GM19467 (cell line): Measurements from ENCODE around the gene MDM2.
"Not testable (repeated sequence)": the region's sequence is repeated elsewhere in the genome, so short reads cannot be mapped to it uniquely, and the experiment has no call there.

Experiments used
- ATAC-seq: cut with Tn5 transposase; IDR thresholded peaks from one replicate; pipeline ENCODE4 v1.9.1; 2021; ENCODE audit warnings: mild to moderate bottlenecking, moderate library complexity; ENCODE audit not compliant: unreplicated experiment

MDM2 gene

DNA sequence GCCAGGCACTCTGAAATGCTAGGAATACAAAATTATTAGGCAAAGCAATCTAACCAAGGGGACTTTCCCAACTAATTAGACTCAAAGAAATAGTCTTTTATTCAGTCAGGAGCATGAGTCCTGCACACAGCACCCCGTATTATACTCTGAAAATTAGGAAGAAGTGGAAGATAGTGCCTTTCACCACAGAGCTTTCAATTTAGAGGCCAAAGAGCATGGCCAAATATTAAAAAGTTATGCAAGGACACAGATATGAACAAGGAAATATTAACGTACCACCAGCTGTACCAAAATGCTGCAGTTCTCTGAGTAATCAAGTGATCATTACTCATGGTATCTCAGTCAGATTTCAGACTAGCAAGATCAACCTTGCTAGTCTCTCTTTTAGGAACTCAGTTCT lies 22.6 kb upstream of the MDM2 start:
- no peak for ATAC-seq

DNA sequence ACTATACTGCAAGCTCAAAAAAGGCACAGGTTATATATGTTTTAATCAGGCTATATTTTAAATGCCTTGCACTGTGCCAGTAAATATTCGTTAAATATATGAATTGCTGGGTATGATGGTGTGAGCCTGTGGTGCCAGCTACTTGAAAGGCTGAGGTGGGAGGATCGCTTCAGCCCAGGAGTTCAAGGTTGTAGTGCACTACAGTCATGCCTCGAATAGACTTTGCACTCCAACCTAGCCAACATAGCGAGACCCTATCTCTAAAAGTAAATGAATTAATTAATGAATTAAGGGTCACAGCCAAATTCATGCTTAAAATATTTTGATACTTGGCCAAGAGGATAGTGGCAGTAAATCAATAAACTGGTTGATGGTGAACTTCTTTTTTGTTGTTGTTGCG lies 22.2 kb upstream of the MDM2 start:
- no peak for ATAC-seq

DNA sequence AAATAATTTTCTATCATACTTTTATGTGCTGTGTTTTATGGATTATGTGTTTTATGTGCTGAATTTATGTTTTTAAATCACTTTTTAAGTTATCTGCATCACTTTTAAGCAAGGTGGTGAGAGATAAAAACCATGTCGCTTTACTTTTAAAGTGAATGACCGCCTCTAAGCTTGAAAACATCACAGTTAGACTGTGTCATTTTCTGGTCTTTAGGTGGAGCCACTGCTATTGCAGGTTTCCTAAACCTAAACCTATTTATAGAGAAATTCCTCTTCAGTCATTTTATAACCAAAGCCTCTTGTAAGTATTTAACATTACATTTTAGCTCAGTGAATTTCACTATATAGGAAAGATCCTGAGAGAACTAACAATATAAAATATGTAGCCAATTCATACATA lies 21.0 kb upstream of the MDM2 start:
- ATAC-seq: no peak

DNA sequence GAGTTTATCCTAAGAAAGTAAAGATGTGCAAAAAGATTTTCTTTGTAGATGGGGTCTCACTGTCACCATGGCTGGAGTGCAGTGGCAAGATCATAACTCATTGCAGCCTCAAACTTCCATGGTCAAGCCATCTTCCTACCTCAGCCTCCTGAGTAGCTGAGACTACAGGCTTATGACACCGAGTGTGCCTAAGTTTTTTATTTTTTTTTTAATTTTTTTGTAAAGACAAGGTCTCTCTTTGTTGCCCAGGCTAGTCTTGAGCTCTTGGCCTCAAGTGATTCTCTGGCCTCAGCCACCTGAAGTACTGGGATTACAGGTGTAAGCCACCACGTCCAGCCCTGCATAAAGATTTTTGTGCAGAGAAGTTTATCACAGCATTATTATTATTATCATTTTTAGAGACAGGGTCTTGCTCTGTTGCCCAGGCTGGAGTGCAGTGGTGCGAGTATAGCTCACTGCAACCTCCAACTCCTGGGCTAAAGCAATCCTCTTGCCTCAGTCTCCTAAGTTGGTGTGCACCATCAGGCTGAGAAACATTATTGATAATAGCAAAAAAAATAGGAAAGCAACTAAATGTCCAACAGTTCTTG lies 19.3 kb upstream of the MDM2 start:
- ATAC-seq: no peak

DNA sequence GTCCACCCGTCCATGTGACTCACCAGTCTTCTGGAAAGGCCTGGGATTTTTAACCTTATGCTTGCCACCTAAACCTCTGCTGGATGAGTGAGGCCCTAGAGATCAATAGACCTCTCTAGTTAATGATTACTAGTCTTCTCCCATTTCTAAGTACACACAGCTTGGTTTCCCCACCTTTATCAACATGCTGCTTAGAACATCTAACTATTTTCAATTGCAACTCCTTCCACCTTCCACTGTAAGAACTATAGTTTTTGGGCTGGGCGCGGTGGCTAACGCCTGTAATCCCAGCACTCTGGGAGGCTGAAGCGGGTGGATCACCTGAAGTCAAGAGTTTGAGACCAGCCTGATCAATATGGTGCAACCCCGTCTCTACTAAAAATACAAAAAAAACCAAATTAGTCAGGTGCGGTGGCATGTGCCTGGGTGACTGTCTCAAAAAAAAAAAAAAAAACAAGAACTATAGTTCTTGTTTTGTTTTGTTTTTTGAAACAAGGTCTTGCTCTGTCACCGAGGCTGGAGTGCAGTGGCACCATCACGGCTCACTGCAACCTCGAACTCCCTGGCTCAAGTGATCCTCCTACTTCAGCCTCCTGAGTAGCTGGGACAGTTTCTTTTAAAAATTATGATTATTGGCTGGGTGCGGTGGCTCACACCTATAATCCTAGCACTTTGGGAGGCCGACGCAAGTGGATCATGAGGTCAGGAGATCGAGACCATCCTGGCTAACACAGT lies 18.7 kb upstream of the MDM2 start:
- ATAC-seq: no peak

DNA sequence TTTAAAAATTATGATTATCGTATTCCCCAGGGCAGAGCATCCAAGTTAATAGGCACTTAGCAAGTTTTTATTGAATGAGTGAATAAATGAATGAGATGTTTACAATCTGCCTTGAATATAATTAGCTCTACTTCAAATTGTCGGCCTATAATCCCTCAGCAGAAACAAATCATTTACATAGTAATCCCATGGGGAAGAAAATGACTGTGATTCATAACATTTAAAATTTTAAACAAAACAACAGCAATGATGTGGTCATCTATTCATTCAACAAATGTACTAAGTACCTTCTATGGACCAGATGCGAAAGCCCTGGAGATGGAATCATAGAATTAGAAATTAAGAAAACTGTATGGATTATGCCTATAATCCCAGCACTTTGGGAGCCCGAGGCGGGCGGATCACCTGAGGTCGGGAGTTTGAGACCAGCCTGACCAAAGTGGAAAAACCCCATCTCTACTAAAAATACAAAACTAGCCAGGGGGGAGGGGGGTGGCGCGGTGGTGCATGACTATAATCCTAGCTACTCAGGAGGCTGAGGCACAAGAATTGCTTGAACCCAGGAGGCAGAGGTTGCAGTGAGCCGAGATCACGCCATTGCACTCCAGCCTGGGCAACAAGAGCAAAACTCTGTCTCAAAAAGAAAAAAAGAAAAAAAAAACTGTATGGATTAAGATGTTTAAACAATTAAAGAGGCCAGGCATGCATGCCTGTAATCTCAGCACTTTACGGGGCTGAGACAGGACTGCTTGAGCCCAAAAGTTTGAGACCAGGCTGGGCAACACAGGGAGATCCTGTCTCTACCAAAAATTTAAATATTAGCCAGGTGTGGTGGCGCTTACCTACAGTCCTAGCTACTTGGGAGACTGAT lies 17.7 kb upstream of the MDM2 start:
- ATAC-seq: no peak

DNA sequence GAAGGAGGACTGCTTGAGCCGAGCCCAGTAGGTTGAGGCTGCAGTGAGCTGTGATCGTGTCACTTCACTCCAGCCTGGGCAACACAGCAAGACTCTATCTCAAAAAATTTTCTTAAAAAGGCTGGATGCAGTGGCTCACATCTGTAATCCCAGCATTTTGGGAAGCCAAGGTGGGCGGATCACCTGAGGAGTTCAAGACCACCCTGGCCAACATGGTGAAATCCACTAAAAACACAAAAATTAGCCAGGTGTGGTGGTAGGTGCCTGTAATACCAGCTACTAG lies 17.1 kb upstream of the MDM2 start:
- no peak for ATAC-seq

DNA sequence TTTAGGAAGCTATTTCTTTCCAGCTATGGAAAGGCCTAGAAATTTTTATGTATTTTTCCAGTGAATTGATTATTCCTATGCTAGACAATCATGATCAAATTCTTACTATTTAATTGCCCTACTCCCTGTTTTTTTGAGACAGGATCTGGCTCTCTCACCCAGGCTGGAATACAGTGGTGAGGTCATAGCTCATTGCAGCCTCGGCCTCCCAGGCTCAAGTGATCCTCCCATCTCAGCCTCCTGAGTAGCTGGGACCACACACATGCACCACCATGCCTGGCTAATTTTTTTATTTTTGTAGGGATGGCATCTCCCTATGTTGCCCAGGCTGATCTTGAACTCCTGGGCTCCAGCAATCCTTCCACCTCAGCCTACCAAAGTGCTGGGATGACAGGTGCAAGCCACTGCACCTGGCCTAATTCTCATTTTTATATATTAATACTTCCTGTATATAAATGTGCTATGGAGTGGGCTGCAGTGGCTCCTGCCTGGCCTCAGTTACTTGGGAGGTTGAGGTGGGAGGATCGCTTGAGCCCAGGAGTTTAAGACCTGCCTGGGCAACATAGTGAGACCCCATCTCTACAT lies 16.0 kb upstream of the MDM2 start:
- ATAC-seq: no peak

DNA sequence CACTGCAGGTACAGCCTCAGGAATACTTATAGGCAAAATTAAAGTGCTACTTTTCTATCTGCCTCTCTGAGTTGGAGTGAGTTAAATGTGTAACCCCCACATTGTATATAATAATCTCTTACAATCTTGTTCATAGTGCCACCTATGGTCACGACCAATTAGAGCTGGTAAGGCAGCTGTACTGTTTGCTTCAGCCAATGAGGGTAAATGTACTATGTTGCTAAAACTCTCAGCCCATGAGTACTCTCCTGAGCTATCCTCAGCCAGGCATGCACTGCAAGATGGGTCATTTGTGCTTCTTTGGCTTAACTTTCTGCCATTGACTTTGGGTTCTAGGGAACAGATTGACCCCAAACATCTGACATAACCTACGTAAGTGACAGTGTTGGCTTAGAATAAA lies 15.0 kb upstream of the MDM2 start:
- peak; percentile 93 for ATAC-seq

DNA sequence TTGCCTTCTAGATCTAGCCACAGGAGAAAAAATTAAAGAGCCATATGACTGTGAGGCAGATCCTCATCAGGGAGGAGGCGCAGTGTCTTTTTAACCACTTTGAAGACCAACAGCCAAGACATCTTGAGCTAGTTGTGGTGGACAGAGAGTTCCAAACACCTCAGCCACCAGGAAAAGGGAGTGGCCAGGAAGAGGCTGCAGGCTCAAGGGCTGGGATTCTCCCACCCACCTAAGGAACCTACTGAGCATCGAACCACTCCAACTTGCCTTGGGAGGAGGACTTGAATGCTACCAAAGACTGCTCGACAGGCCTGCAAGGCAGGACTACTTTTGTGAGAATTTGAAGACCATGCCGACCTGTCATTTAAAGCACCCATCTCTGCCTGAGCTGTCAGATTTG lies 14.5 kb upstream of the MDM2 start:
- ATAC-seq: no peak

DNA sequence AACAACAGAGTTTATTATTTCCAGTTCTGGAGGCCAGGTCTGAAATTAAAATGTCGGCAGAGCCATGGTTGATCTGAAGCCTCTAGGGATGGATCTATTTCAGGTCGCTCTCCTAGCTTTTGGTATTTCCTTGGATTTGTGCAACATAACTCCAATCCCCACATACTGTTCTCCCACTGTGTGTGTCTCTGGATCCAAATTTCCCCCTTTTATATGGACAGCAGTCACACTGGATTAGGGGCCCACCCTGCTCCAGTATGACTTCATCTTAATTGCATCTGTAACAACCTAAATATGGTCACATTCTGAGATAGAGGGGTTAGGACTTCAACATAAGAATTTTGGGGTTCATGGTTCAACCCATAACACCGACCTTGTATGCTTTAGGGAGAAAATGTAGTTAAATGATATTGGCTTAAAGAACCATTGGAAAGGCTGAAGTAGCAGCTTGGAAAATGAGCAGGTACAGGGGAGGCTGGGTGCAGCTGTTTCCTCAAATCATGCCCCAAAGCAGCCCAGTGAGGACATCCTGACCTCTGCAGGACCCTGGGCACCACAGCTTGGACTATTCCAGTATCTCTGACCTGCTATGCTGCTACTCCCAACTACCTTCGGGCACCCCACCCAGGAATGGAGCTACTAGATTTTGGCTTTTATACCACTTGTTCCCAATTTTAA lies 13.9 kb upstream of the MDM2 start:
- no peak for ATAC-seq

DNA sequence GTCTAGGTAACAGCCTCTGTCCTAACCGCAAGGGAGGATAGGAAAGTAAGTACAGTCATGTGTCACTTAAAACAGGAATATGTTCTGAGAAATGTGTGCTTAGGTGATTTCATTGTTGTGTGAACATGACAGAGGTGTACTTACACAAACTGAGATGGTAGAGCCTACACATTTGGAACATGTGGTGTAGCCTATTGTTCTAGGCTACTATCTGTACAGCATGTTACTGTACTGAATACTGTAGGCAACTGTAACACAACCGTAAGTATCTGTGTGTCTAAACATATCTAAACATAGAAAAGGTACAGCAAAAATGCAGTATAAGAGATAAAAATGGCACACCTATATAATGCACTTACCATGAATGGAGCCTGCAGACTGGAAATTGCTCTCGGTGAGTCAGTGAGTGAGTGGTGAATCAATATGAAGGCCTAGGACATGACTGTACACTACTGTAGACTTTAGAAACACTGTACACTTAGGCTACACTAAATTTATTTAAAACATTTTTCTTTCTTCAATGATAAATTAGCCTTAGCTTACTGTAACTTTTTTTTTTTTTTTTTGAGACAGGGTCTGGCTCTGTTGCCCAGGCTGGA lies 13.2 kb upstream of the MDM2 start:
- ATAC-seq: no peak

DNA sequence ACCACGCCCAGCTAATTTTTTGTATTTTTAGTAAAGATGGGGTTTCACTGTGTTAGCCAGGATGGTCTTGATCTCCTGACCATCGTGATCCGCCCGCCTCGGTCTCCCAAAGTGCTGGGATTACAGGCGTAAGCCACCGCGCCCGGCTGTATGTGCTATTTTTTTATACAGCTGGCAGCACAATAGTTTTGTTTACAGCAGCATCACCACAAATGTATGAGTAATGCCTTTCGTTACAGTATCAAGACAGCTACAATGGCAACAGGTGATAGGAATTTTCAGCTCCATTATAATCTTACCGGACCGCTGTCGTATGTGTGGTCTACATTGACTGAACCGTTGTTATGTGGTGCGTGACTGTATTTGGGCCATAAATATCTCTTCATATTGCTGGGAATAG lies 11.6 kb upstream of the MDM2 start:
- no peak for ATAC-seq

DNA sequence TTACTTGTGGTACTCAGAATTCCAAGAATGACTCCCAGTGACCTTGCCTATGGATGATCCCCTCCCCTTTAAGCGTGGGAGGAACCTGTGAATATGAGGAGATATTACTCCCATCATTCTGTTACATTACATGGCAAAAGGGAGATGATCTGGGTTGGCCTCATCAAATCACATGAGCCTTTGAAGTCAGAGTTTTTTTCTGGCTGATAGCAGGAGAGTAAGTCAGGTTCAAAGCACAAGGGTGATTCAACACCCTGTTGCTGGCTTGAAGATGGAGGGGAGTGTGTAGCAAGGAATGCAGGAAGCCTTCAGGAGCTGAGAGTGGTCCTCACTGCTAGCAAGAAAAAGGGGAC lies 9.1 kb upstream of the MDM2 start:
- no peak for ATAC-seq

DNA sequence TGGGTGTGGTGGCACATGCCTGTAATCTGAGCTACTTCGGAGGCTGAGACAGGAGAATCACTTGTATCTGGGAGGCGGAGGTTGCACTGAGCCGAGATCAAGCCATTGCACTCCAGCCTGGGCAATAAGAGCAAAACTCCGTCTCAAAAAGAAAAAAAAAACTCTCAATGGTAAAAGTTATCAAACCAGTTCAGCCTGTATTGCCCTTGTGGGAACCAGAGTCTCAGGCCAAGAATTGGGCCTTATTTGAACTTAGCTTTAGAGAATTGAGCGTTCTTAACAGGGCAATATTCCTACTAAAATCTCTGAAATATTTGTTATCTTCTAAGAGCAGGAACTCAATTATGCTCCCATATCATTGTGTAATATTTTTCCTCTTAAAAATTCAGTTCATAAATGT lies 7.7 kb upstream of the MDM2 start:
- ATAC-seq: no peak

DNA sequence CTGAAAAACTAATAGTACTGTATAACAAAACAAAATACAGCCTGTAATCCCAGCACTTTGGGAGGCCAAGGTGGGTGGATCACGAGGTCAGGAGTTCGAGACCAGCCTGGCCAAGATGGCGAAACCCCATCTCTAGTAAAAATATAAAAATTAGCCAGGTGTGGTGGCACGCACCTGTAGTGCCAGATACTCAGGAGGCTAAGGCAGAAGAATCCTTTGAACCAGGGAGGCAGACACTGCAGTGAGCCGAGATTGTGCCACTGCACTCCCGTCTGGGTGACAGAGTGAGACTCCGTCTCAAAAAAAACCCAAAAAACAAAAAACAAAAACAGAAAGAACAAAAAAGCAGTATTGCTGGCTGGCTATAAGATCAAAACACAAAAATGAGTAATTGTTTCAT lies 6.9 kb upstream of the MDM2 start:
- ATAC-seq: not testable (repeated sequence)

DNA sequence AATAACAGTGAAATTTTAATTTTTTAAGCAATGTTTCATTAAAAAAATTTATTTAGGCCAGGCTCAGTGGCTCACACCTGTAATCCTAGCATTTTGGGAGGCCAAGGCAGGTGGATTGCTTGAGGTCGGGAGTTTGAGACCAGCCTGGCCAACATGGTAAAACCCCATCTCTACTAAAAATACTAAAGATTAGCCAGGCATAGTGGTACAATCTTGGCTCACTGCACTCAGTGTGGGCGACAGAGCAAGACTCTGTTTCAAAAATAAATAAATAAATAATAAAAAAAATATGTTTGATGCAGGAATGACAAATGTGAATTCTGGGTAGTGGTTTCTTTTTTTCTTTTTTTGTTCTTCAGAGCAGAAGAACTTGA lies 5.6 kb upstream of the MDM2 start:
- not testable (repeated sequence) for ATAC-seq

DNA sequence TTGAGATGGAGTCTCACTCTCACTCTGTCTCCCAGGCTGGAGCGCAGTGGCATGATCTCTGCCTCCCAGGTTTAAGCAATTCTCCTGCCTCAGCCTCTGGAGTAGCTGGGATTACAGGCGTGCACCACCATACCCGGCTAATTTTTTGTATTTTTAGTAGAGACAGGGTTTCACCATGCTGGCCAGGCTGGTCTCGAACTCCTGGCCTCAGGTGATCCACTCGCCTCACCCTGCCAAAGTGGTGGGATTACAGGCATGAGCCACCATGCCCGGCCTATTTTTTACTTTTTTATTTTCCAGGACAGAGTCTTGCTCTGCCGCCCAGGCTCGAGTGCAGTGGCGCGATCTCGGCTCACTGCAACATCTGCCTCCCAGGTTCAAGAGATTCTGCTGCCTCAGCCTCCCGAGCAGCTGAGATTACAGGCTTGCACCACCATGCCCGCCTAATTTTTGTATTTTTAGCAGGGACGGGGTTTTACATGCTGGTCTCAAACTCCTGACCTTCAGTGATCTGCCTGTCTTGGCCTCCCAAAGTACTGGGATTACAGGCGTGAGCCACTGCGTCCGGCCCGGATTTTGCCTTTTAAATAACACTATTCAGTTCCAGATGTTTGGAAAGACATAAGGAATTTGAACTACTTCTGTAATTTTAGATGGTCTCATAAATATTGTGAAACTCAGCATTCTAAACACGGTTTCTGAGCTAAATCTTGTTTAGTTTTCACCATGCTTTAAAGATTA lies 4.9 kb upstream of the MDM2 start:
- ATAC-seq: not testable (repeated sequence)

DNA sequence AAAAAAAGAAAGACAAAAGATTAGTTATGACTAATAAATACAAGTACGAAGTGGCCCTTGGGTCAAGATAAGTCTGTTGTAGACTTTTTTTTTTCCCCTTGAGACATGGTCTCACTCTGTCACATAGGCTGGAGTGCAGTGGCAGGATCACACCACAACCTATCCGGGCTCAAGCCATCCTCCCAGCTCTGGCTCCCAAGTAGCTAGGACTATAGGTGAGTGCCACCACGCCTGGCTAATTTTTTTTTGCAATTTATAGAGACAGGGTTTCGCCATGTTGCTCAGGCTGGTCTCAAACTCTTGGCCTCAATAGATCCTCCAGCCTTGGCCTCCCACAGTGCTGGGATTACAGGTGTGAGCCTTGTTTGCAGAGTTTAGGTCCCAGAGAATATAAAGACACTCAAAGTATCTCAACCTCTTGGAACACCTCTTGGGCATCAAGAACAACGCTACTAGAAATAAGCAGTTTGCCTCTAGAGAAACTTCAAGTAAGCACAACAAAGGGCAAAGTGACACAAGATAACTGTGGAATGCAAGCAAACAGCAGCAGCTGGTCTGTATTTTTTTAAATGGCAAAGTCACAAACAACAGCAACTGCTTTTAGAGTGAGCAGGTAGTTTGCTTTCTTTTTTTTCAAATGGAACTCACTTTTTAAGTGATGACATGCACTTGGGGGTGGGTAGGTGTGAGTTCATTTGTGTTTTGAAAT lies 3.9 kb upstream of the MDM2 start:
- ATAC-seq: no peak
